ENCODE measurements around the gene PTPRE.

PTPRE gene

GRCh38 chr10:128098631-128099030 lies 191.7 kb downstream of the PTPRE start:
- no peaks in the 10 kb centered on the region; the same call in 1 of the 2 replicates for H3K79me2 ChIP-seq (ENCODE audit: control insufficient read depth, low read length)
- no peak overlapping the region for H3K4me2 ChIP-seq (ENCODE audit: low read length)
- H3K27me3 ChIP-seq (ENCODE audit: control insufficient read depth, low read length): no peaks in the 10 kb centered on the region
- H3K4me1 ChIP-seq (ENCODE audit: control insufficient read depth, low read length): no peaks in the 10 kb centered on the region
- 0 out of 2 replicates have a peak, but pooled peaks cover 10% of the 10 kb centered on the region for H4K20me1 ChIP-seq (ENCODE audit: control insufficient read depth, insufficient read depth, low read depth, low read length)
- H3K4me3 ChIP-seq (ENCODE audit: low read length): no peak overlapping the region
- no peaks in the 10 kb centered on the region for H3K9me3 ChIP-seq (ENCODE audit: control insufficient read depth, insufficient read depth, low read length)
- peaks cover 17% of the 10 kb centered on the region for H3F3A ChIP-seq (ENCODE audit: control insufficient read depth, insufficient read depth)
- no peaks in the 10 kb centered on the region for H3K9me2 ChIP-seq (replicated peaks; ENCODE audit: control insufficient read depth, low read length)
- peaks cover 78% of the 10 kb centered on the region for H3K36me3 ChIP-seq (ENCODE audit: control insufficient read depth, low read length)
- H3K27ac ChIP-seq (ENCODE audit: low read depth, low read length): no peak overlapping the region
- TF ChIP-seq, protein P1, sequence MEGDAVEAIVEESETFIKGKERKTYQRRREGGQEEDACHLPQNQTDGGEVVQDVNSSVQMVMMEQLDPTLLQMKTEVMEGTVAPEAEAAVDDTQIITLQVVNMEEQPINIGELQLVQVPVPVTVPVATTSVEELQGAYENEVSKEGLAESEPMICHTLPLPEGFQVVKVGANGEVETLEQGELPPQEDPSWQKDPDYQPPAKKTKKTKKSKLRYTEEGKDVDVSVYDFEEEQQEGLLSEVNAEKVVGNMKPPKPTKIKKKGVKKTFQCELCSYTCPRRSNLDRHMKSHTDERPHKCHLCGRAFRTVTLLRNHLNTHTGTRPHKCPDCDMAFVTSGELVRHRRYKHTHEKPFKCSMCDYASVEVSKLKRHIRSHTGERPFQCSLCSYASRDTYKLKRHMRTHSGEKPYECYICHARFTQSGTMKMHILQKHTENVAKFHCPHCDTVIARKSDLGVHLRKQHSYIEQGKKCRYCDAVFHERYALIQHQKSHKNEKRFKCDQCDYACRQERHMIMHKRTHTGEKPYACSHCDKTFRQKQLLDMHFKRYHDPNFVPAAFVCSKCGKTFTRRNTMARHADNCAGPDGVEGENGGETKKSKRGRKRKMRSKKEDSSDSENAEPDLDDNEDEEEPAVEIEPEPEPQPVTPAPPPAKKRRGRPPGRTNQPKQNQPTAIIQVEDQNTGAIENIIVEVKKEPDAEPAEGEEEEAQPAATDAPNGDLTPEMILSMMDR (IDR thresholded peaks at IDR 0.05; ENCODE audit: low read depth, low read length, poor library complexity, severe bottlenecking): no peak
- TF ChIP-seq EZH2phosphoT487 (IDR thresholded peaks at IDR 0.05; ENCODE audit: borderline replicate concordance, low read length): no peak

DNA sequence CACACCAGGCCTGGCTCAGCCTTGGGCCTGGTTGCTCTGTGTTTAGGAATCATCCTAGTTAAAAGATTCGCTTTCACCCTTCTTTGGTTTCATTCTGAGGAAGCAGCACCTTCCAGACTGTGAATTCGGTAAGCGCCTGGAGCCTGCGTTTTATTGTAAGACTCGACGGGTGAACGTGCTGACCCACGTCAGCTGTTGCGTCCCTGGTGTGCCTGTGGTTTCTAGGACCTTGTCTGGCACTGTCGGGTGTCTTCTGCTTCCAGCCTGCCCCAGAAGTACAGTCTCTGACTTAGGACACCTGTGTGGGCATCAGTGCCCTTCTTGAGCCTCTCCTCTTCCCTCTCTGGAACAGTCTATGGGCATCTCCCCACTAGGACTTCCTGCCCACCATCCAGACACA lies 193.0 kb downstream of the PTPRE start:
- Histone ChIP-seq H3F3A (ENCODE audit: control insufficient read depth, insufficient read depth) (peaks cover 11% of the 10 kb centered on the region), H3K79me2 (ENCODE audit: control insufficient read depth, low read length) (no peaks in the 10 kb centered on the region; the same call in 1 of the 2 replicates), H3K4me1 (ENCODE audit: control insufficient read depth, low read length) (no peaks in the 10 kb centered on the region), H4K20me1 (ENCODE audit: control insufficient read depth, insufficient read depth, low read depth, low read length) (0 out of 2 replicates have a peak, but pooled peaks cover 10% of the 10 kb centered on the region), H3K9me2 (replicated peaks; ENCODE audit: control insufficient read depth, low read length) (no peaks in the 10 kb centered on the region), H3K27me3 (ENCODE audit: control insufficient read depth, low read length) (no peaks in the 10 kb centered on the region), H3K4me3 (ENCODE audit: low read length) (no peak overlapping the region), H3K36me3 (ENCODE audit: control insufficient read depth, low read length) (peaks cover 91% of the 10 kb centered on the region), H3K4me2 (ENCODE audit: low read length) (no peak overlapping the region), H3K9me3 (ENCODE audit: control insufficient read depth, insufficient read depth, low read length) (no peaks in the 10 kb centered on the region), H3K27ac (ENCODE audit: low read depth, low read length) (no peak overlapping the region)
- TF ChIP-seq, protein P1 (IDR thresholded peaks at IDR 0.05; ENCODE audit: low read depth, low read length, poor library complexity, severe bottlenecking): no peak
- TF ChIP-seq EZH2phosphoT487 (IDR thresholded peaks at IDR 0.05; ENCODE audit: borderline replicate concordance, low read length): no peak

GRCh38 chr10:128101901-128102300 lies 195.0 kb downstream of the PTPRE start:
- H3K9me2 ChIP-seq (replicated peaks; ENCODE audit: control insufficient read depth, low read length): no peaks in the 10 kb centered on the region
- no peaks in the 10 kb centered on the region for H3K9me3 ChIP-seq (ENCODE audit: control insufficient read depth, insufficient read depth, low read length)
- TF ChIP-seq EZH2phosphoT487 (IDR thresholded peaks at IDR 0.05; ENCODE audit: borderline replicate concordance, low read length): no peak
- TF ChIP-seq, protein P1 (IDR thresholded peaks at IDR 0.05; ENCODE audit: low read depth, low read length, poor library complexity, severe bottlenecking): no peak
- H3K4me3 ChIP-seq (ENCODE audit: low read length): no peak overlapping the region
- H4K20me1 ChIP-seq (ENCODE audit: control insufficient read depth, insufficient read depth, low read depth, low read length): 0 out of 2 replicates have a peak, but pooled peaks cover 10% of the 10 kb centered on the region
- peaks cover 6% of the 10 kb centered on the region for H3F3A ChIP-seq (ENCODE audit: control insufficient read depth, insufficient read depth)
- no peaks in the 10 kb centered on the region for H3K4me1 ChIP-seq (ENCODE audit: control insufficient read depth, low read length)
- H3K36me3 ChIP-seq (ENCODE audit: control insufficient read depth, low read length): peaks cover 100% of the 10 kb centered on the region
- H3K79me2 ChIP-seq (ENCODE audit: control insufficient read depth, low read length): peaks cover 3% of the 10 kb centered on the region; the same call in 1 of the 2 replicates
- H3K27me3 ChIP-seq (ENCODE audit: control insufficient read depth, low read length): no peaks in the 10 kb centered on the region
- no peak overlapping the region for H3K4me2 ChIP-seq (ENCODE audit: low read length)
- H3K27ac ChIP-seq (ENCODE audit: low read depth, low read length): no peak overlapping the region
